ENCODE results near the gene ZDHHC11B.

ZDHHC11B gene

GRCh38 chr5:662751-663435 is 121.6 kb downstream of the ZDHHC11B start:
- no peak for DNase-seq (ENCODE audit: low read depth in 1 of 2, low spot score in 1 of 2)
- TF ChIP-seq JUND (IDR thresholded peaks at IDR 0.05; ENCODE audit: low read depth): no peak
- in situ Hi-C loops (cut with HindIII; ENCODE audit: low pct_unique_long_range_greater_than_20kb, low sequenced_read_pairs): no loop called here

- no peak for DNase-seq (ENCODE audit: low read depth in 1 of 2, low spot score in 1 of 2)
- TF ChIP-seq JUND (IDR thresholded peaks at IDR 0.05; ENCODE audit: low read depth): no peak
- in situ Hi-C loops (cut with HindIII; ENCODE audit: low pct_unique_long_range_greater_than_20kb, low sequenced_read_pairs): no loop called here
Measured at GRCh38 chr5:661891-662750, 122.4 kb downstream of the ZDHHC11B start.

GRCh38 chr5:660491-661030 is 124.0 kb downstream of the ZDHHC11B start:
- in situ Hi-C loops (cut with HindIII; ENCODE audit: low pct_unique_long_range_greater_than_20kb, low sequenced_read_pairs): no loop called here
- no peak for DNase-seq (ENCODE audit: low read depth in 1 of 2, low spot score in 1 of 2)
- TF ChIP-seq JUND (IDR thresholded peaks at IDR 0.05; ENCODE audit: low read depth): no peak

All from T47D (cell line).